Loucy (cell line): ENCODE data around the gene ATG16L2.
"Not testable (repeated sequence)": the region's sequence is repeated elsewhere in the genome, so short reads cannot be mapped to it uniquely, and the experiment has no call there.

Experiments used
- H2AFZ ChIP-seq: fragments of 200-600 bp; sonication (generic); 2 replicates; pipeline ENCODE4 v1.6.0; 2016; ENCODE audit warnings: antibody characterized with exemption, mild to moderate bottlenecking, low read length, moderate library complexity
- H3F3A ChIP-seq: fragments of 200-600 bp; 2 replicates; pipeline ENCODE4 v1.6.0; 2016; ENCODE audit warnings: antibody characterized with exemption, low read depth, mild to moderate bottlenecking
- H3K27me3 ChIP-seq: fragments of 200-600 bp; sonication (generic); 2 replicates; pipeline ENCODE4 v1.6.1; 2014; ENCODE audit warnings: low read length, mild to moderate bottlenecking; ENCODE audit not compliant: insufficient read depth, poor library complexity, severe bottlenecking
- H3K36me3 ChIP-seq: fragments of 200-600 bp; sonication (generic); 2 replicates; pipeline ENCODE4 v1.6.1; 2016; ENCODE audit warnings: low read length; ENCODE audit not compliant: insufficient read depth
- H3K4me1 ChIP-seq: fragments of 200-600 bp; sonication (generic); 2 replicates; pipeline ENCODE4 v1.5.1; 2014; ENCODE audit warnings: low read length, mild to moderate bottlenecking; ENCODE audit not compliant: insufficient read depth, poor library complexity, severe bottlenecking
- H3K4me2 ChIP-seq: fragments of 200-600 bp; sonication (generic); 2 replicates; pipeline ENCODE4 v1.6.0; 2014; ENCODE audit warnings: antibody characterized with exemption, low read length, low read depth, mild to moderate bottlenecking; ENCODE audit not compliant: poor library complexity, severe bottlenecking
- H3K4me3 ChIP-seq: fragments of 200-600 bp; sonication (generic); 2 replicates; pipeline ENCODE4 v1.5.1; 2014; ENCODE audit warnings: low read length, mild to moderate bottlenecking, mixed read lengths; ENCODE audit not compliant: poor library complexity, severe bottlenecking
- H3K79me2 ChIP-seq: fragments of 200-600 bp; sonication (generic); 2 replicates; pipeline ENCODE4 v1.6.1; 2014; ENCODE audit warnings: low read length; ENCODE audit not compliant: insufficient read depth
- H3K9ac ChIP-seq: fragments of 200-600 bp; sonication (generic); 2 replicates; pipeline ENCODE4 v1.6.0; 2014; ENCODE audit warnings: mild to moderate bottlenecking, low read depth, low read length, moderate library complexity; ENCODE audit not compliant: poor library complexity, severe bottlenecking
- H3K9me2 ChIP-seq: fragments of 200-600 bp; sonication (generic); replicated peaks from 2 replicates; pipeline ENCODE4 v1.6.1; 2016; ENCODE audit warnings: low read depth, low read length, mixed read lengths
- H3K9me3 ChIP-seq: fragments of 200-600 bp; sonication (generic); 2 replicates; pipeline ENCODE4 v1.6.1; 2014; ENCODE audit warnings: mild to moderate bottlenecking, antibody characterized with exemption, low read length, low read depth; ENCODE audit not compliant: insufficient read depth
- H4K20me1 ChIP-seq: fragments of 200-600 bp; sonication (generic); 2 replicates; pipeline ENCODE4 v1.6.0; 2014; ENCODE audit warnings: antibody characterized with exemption, low read length, mild to moderate bottlenecking; ENCODE audit not compliant: insufficient read depth, poor library complexity, severe bottlenecking
- CTCF ChIP-seq: fragments of 200-600 bp; sonication (generic); conservative IDR thresholded peaks from 2 replicates; pipeline ENCODE4 v1.5.1; 2014; ENCODE audit warnings: mild to moderate bottlenecking, antibody characterized with exemption, low read length
- EZH2phosphoT487 ChIP-seq: fragments of 200-600 bp; IDR thresholded peaks from 2 replicates; pipeline ENCODE4 v1.6.1; 2018; ENCODE audit warnings: antibody characterized with exemption, mild to moderate bottlenecking, moderate library complexity, borderline replicate concordance

ATG16L2 gene

DNA sequence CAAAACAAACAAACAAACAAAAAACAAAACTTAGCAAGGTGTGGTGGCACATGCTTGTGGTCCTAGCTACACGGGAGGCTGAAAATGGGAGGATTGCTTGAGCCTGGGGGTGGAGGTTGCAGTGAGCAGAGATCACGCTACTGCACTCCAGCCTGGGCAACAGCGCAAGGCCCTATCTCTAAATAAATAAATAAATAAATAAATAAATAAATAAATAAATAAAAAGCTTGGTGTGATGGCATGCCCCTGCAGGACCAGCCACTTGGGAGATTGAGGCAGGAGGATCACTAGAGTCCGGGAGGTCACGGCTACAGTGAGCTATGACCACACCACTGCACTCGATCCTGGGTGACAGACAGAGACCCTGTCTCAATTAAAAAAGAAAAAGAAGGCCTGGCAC is 11.4 kb upstream of the ATG16L2 start:
- Histone ChIP-seq H4K20me1 (no peaks in the 10 kb centered on the region), H2AFZ (no peak overlapping the region), H3K4me2 (no peak overlapping the region), H3K4me3 (no peak overlapping the region), H3K36me3 (no peaks in the 10 kb centered on the region), H3K9me2 (no peaks in the 10 kb centered on the region), H3K9me3 (no peaks in the 10 kb centered on the region), H3F3A (0 out of 2 replicates have a peak, but pooled peaks cover 5% of the 10 kb centered on the region), H3K4me1 (peaks cover 14% of the 10 kb centered on the region), H3K27me3 (no peaks in the 10 kb centered on the region), H3K9ac (no peak overlapping the region), H3K79me2 (no peaks in the 10 kb centered on the region)
- TF ChIP-seq CTCF (no peak), EZH2phosphoT487 (no peak)

DNA sequence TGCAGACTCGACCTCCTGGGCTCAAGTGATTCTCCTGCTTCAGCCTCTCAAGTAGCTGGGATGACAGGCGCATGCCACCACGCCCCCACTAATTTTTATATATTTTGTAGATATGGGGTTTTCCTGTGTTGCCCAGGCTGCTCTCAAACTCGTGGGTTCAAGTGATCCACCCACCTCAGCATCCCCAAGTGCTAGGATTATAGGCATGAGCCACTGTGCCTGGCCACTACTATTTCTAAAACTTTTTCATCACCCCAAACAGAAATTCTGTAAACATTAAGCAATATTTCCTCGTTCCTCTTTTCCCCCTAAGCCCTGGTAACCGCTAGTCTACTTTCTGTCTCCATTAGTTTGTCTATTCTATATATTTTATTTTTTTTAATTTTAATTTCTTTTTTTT is 9.0 kb upstream of the ATG16L2 start:
- Histone ChIP-seq H3K9me3 (no peaks in the 10 kb centered on the region), H4K20me1 (no peaks in the 10 kb centered on the region), H3K4me2 (no peak overlapping the region), H3K9ac (no peak overlapping the region), H3K4me1 (peaks cover 16% of the 10 kb centered on the region), H2AFZ (no peak overlapping the region), H3K27me3 (no peaks in the 10 kb centered on the region), H3K36me3 (no peaks in the 10 kb centered on the region), H3K79me2 (no peaks in the 10 kb centered on the region), H3K9me2 (no peaks in the 10 kb centered on the region), H3K4me3 (no peak overlapping the region), H3F3A (0 out of 2 replicates have a peak, but pooled peaks cover 5% of the 10 kb centered on the region)
- TF ChIP-seq CTCF (no peak), EZH2phosphoT487 (no peak)

GRCh38 chr11:72806378-72806777 is 7.8 kb upstream of the ATG16L2 start:
- not testable (repeated sequence) for H3K79me2 ChIP-seq, H3K4me3 ChIP-seq, H3K4me2 ChIP-seq, H3K27me3 ChIP-seq, H2AFZ ChIP-seq, H3K9me2 ChIP-seq, H4K20me1 ChIP-seq, H3K36me3 ChIP-seq, H3F3A ChIP-seq, H3K9me3 ChIP-seq
- Histone ChIP-seq H3K9ac (peak overlapping the region; percentile 41), H3K4me1 (peaks cover 16% of the 10 kb centered on the region)

DNA sequence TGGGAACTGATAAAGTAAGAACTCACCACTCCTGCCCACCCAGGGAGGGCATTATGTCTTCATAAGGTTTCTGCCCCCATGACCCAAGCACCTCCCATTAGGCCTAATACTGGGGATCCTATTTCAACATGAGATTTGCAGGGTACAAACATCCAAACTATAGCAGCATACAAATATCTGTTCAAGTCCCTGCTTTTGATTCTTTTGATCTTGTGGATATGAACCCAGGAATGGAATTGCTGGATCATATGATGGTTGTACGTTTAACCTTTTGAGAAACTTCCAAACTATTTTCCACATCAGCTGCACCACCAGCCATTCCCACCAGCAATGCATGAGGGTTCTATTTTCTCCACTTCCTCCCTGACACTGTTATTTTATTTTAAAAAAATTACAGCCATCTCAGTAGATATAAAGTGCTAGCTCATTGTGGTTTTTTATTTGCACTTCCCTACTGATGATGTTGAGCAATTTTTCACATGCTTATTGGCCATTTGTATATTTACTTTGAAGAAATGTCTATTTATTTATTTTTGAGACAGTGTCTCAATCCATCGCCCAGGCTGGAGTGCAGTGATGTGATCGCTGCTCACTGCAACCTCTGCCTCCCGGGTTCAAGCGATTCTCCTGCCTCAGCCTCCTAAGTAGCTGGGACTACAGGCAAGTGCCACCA is 7.1 kb upstream of the ATG16L2 start:
- H4K20me1 ChIP-seq, result no peaks in the 10 kb centered on the region
- H3K36me3 ChIP-seq, result no peaks in the 10 kb centered on the region
- H3K79me2 ChIP-seq, result peaks cover 11% of the 10 kb centered on the region
- H3K27me3 ChIP-seq, result no peaks in the 10 kb centered on the region
- H3K9me2 ChIP-seq, result no peaks in the 10 kb centered on the region
- H3F3A ChIP-seq, result 0 out of 2 replicates have a peak, but pooled peaks cover 5% of the 10 kb centered on the region
- peaks cover 20% of the 10 kb centered on the region for H3K4me1 ChIP-seq
- H3K9me3 ChIP-seq, result no peaks in the 10 kb centered on the region
- H3K9ac ChIP-seq, result peak overlapping the region; percentile 41
- TF ChIP-seq EZH2phosphoT487 (no peak), CTCF (no peak)
- H2AFZ ChIP-seq, result 0 out of 2 replicates have a peak overlapping the region, but pooled peaks have one; percentile 35
- peak overlapping the region; percentile 63 for H3K4me2 ChIP-seq
- H3K4me3 ChIP-seq, result no peak overlapping the region
